Nephron progenitor cell (in vitro differentiated cells): ENCODE data around the gene AURKA.

Experiments
- DNase-seq: peaks from one replicate; pipeline ENCODE4 v3.0.0; 2021
- H3K27ac Mint-ChIP-seq: 2 replicates; pipeline ENCODE4 v1.8.0; 2021; ENCODE audit warnings: mild to moderate bottlenecking, moderate library complexity, mixed read lengths
- H3K27me3 Mint-ChIP-seq: 2 replicates; pipeline ENCODE4 v1.8.0; 2021; ENCODE audit warnings: mild to moderate bottlenecking, low read depth, mixed read lengths; ENCODE audit not compliant: poor library complexity
- H3K36me3 Mint-ChIP-seq: 2 replicates; pipeline ENCODE4 v1.8.0; 2021; ENCODE audit warnings: low read depth, mixed read lengths
- H3K4me1 Mint-ChIP-seq: 2 replicates; pipeline ENCODE4 v1.8.0; 2021; ENCODE audit warnings: mixed read lengths
- H3K4me3 Mint-ChIP-seq: 2 replicates; pipeline ENCODE4 v1.8.0; 2021; ENCODE audit warnings: mild to moderate bottlenecking, moderate library complexity, mixed read lengths
- H3K9me3 Mint-ChIP-seq: 2 replicates; pipeline ENCODE4 v1.8.0; 2021; ENCODE audit warnings: mild to moderate bottlenecking, moderate library complexity, mixed read lengths
- CTCF ChIP-seq: fragments of 200-600 bp; sonication (generic); IDR thresholded peaks from 2 replicates; pipeline ENCODE4 v1.5.0; 2021; ENCODE audit warnings: antibody characterized with exemption

Gene AURKA

GRCh38 chr20:56352345-56353055 lies 39.5 kb downstream of the AURKA start:
- Mint-ChIP-seq H3K4me1 (peaks cover 28% of the 10 kb centered on the region), H3K9me3 (no peaks in the 10 kb centered on the region), H3K27me3 (peaks cover 7% of the 10 kb centered on the region), H3K27ac (no peak overlapping the region), H3K4me3 (no peak overlapping the region), H3K36me3 (no peaks in the 10 kb centered on the region)
- no peak for DNase-seq
- no peak for TF ChIP-seq CTCF

GRCh38 chr20:56350842-56351241 lies 41.2 kb downstream of the AURKA start:
- Mint-ChIP-seq H3K4me1 (peaks cover 36% of the 10 kb centered on the region), H3K9me3 (no peaks in the 10 kb centered on the region), H3K27me3 (peaks cover 12% of the 10 kb centered on the region), H3K36me3 (no peaks in the 10 kb centered on the region), H3K27ac (peak overlapping the region; percentile 8), H3K4me3 (no peak overlapping the region)
- no peak for DNase-seq
- TF ChIP-seq CTCF, result no peak

GRCh38 chr20:56348746-56349145 lies 43.3 kb downstream of the AURKA start:
- Mint-ChIP-seq H3K9me3 (no peaks in the 10 kb centered on the region), H3K27ac (no peak overlapping the region), H3K36me3 (no peaks in the 10 kb centered on the region), H3K4me3 (peak overlapping the region; percentile 73), H3K4me1 (peaks cover 39% of the 10 kb centered on the region), H3K27me3 (peaks cover 33% of the 10 kb centered on the region)
- no peak for TF ChIP-seq CTCF
- no peak for DNase-seq

DNA sequence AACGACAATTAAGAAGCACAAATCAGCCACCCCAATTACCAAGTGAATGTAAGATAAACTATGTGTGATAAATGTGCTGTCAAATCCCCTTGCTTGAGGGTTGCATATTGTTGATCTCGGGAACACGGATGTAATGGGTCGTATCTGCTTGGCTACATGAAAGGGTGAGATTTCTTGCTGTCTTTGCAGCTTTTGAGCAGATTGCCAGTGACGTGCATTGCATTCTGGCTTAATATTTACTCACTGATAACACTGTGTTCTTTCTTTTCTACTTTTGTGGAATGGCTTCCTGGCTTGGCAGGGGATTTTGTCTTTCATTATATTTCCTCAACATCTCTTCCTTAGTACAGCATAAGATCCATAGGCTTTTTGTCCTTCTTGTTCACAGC lies 43.7 kb downstream of the AURKA start:
- Mint-ChIP-seq H3K27me3 (peaks cover 35% of the 10 kb centered on the region), H3K4me3 (peak overlapping the region; percentile 73), H3K27ac (peak overlapping the region; percentile 90), H3K36me3 (no peaks in the 10 kb centered on the region), H3K9me3 (no peaks in the 10 kb centered on the region), H3K4me1 (peaks cover 44% of the 10 kb centered on the region)
- no peak for DNase-seq
- no peak for TF ChIP-seq CTCF

GRCh38 chr20:56347628-56348304 lies 44.2 kb downstream of the AURKA start:
- Mint-ChIP-seq H3K36me3 (no peaks in the 10 kb centered on the region), H3K27me3 (peaks cover 40% of the 10 kb centered on the region), H3K4me1 (peaks cover 44% of the 10 kb centered on the region), H3K9me3 (no peaks in the 10 kb centered on the region), H3K27ac (peak overlapping the region; percentile 90), H3K4me3 (peak overlapping the region; percentile 73)
- no peak for TF ChIP-seq CTCF
- peak; percentile 41 for DNase-seq

- Mint-ChIP-seq H3K4me1 (peaks cover 44% of the 10 kb centered on the region), H3K36me3 (no peaks in the 10 kb centered on the region), H3K27ac (no peak overlapping the region), H3K4me3 (no peak overlapping the region), H3K27me3 (peaks cover 55% of the 10 kb centered on the region), H3K9me3 (no peaks in the 10 kb centered on the region)
- TF ChIP-seq CTCF, result no peak
- no peak for DNase-seq
Measured at GRCh38 chr20:56345911-56346310, 46.1 kb downstream of the AURKA start.
